Pancreas (tissue), 10 donors: ENCODE data around the gene ITPK1. TPM values are rescaled to one million over a fixed set of nuclear protein-coding genes. Genes with fewer than 3 reads are reported as not detected.
A peak's percentile ranks its signal among the peaks of the same experiment; 100 is the strongest.

ENCODE experiments used
- ATAC-seq, 4 donors: fragments of 200-7000 bp; cut with Tn5 transposase; one replicate each; pipeline versions ENCODE4 v1.8.0 to v1.9.1; 2020; ENCODE audit warnings: mild to moderate bottlenecking in 4 of 4, moderate library complexity in 4 of 4
- DNase-seq, 6 donors: peaks; one replicate each; pipeline ENCODE4 v3.0.0-alpha.2; 2020
- FAIRE-seq: peaks from 2 replicates; lab custom pipeline; 2012; peaks lifted over from hg19 to GRCh38; lab: Jason Lieb, UNC
- H3K27ac ChIP-seq, 4 donors: fragments of 200-600 bp; sonication (generic); 1 replicate in 3 of 4; 2 replicates in 1 of 4; pipeline versions ENCODE4 v1.5.0 to v1.8.0; 2020
- H3K27me3 ChIP-seq, 4 donors: fragments of 200-600 bp; one replicate each; pipeline ENCODE4 v1.8.0; 2021
- H3K36me3 ChIP-seq, 3 donors: fragments of 200-600 bp; sonication (generic) in 1 of 3; one replicate each; pipeline versions ENCODE4 v1.5.0 to v1.8.0; 2020 to 2021
- H3K4me1 ChIP-seq, 3 donors: fragments of 200-600 bp; one replicate each; pipeline ENCODE4 v1.8.0; 2021
- H3K4me3 ChIP-seq, 4 donors: fragments of 200-600 bp; sonication (generic) in 2 of 4; one replicate each; pipeline versions ENCODE4 v1.5.0 to v1.8.0; 2020 to 2021
- H3K9me3 ChIP-seq, 4 donors: fragments of 200-600 bp; one replicate each; pipeline ENCODE4 v1.8.0; 2021
- CTCF ChIP-seq, 4 donors: fragments of 200-600 bp; sonication (generic) in 3 of 4; IDR thresholded peaks; one replicate each; pipeline versions ENCODE4 v1.5.0 to v1.8.0; 2021; ENCODE audit warnings: antibody characterized with exemption in 4 of 4
- WGBS, 2 donors: extraction: QIAGEN DNeasy Blood & Tissue Kit; methylation state at CpG; one replicate each; pipeline ENCODE4 v1.1.7; 2013; 5-methylcytosine and 5-hydroxymethylcytosine counted together
- intact Hi-C, 3 donors: fragments of 100-400 bp; cut with DNase I; formaldehyde crosslinking; loops; one replicate each; pipeline versions ENCODE4 v1.11.1 to v1.14.2; 2022
- polyA plus RNA-seq, 2 donors: library from polyadenylated mRNA; stranded (reverse); fragments of 200-250 nt; gene quantifications; one replicate each; pipeline ENCODE4 v1.2.3, GENCODE V29; 2013
- total RNA-seq, 6 donors: library from RNA; stranded (reverse); fragmentation: NEBNext Ultra II Directional in 4 of 6; extraction: Animal tissue kit (Norgen Biotek cat#: 25700) in 4 of 6; gene quantifications; one replicate each; pipeline versions ENCODE4 v1.2.1 to v1.2.4, GENCODE V29; 2021 to 2023
- donor health status: healthy with polysubstance abuse.
- donor health status: DM: no; HTN: no; CAD: no; lungs with moderate emphysema.
- donor health status: DM: no; HTN: no; CAD: no.
- donor health status: control.
- donor health status: control.
- donor health status: Bipolar disorder and iron deficiency.
- donor health status: DM: yes; HTN: yes; CAD: no.
- donor health status: DM: no; HTN: no; CAD: no.
- donor health status: DM: no; HTN: no; CAD: no.
- donor health status: DM: yes; HTN: yes; CAD: no.

ITPK1 gene
- total and polyA plus RNA-seq, 8 donors = 23.2 to 38.3 (median 33.0) TPM

- ATAC-seq = no peak
- intact Hi-C loops = no loop called here
- Histone ChIP-seq H3K36me3 (no peaks in the 10 kb centered on the region), H3K27ac (no peak overlapping the region), H3K4me1 (peaks cover 0 to 12% (median 10%) of the 10 kb centered on the region in 3 donors), H3K9me3 (no peaks in the 10 kb centered on the region), H3K4me3 (no peak overlapping the region), H3K27me3 (no peaks in the 10 kb centered on the region)
- no peak for TF ChIP-seq CTCF (IDR thresholded peaks at IDR 0.05)
- FAIRE-seq = no peak
- peak in 2 of 6 donors; percentile 12 to 20 for DNase-seq
- 90 to 91% methylated on average over 5 of the region's 5 CpGs for WGBS, 2 donors
Measured at GRCh38 chr14:93002851-93003298, 112.8 kb downstream of the ITPK1 start.

DNA sequence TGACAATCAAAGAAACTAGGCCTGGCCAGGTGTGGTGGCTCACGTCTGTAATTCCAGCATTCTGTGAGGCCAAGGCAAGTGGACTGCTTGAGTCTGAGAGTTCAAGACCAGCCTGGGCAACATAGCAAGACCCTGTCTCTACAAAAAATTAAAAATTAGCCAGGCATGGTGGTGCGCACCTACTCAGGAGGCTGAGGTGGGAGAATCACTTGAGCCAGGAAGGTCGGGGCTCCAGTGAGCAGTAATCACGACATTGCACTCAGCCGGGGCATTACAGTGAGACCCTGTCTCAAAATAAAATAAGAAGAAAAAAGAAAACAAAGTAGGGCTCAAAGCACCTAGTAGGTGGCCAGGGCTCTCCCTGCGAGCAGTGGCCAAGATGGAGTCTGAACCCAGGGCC, 113.7 kb downstream of the ITPK1 start:
- 96 to 97% methylated on average over 6 of the region's 6 CpGs for WGBS, 2 donors
- DNase-seq (peak in 1 of 6 donors; percentile 1), FAIRE-seq (no peak), ATAC-seq (no peak)
- no peak overlapping the region for H3K4me3 ChIP-seq
- no peaks in the 10 kb centered on the region for H3K36me3 ChIP-seq
- peaks cover 0 to 12% (median 5%) of the 10 kb centered on the region in 3 donors for H3K4me1 ChIP-seq
- TF ChIP-seq CTCF (IDR thresholded peaks at IDR 0.05) = no peak
- no peaks in the 10 kb centered on the region for H3K27me3 ChIP-seq
- H3K27ac ChIP-seq = no peak overlapping the region
- intact Hi-C loops = no loop called here
- H3K9me3 ChIP-seq = no peaks in the 10 kb centered on the region

- no peaks in the 10 kb centered on the region for H3K9me3 ChIP-seq
- no peaks in the 10 kb centered on the region for H3K36me3 ChIP-seq
- peak in 2 of 6 donors; percentile 18 to 59 for DNase-seq
- WGBS, 2 donors = 92 to 98% methylated on average over 10 of the region's 10 CpGs
- H3K4me3 ChIP-seq = no peak overlapping the region
- no peak for TF ChIP-seq CTCF (IDR thresholded peaks at IDR 0.05)
- H3K27ac ChIP-seq = no peak overlapping the region
- intact Hi-C loops = no loop called here
- ATAC-seq = no peak
- no peaks in the 10 kb centered on the region for H3K4me1 ChIP-seq
- no peaks in the 10 kb centered on the region for H3K27me3 ChIP-seq
- FAIRE-seq = no peak
Measured at GRCh38 chr14:92998946-92999345, 116.8 kb downstream of the ITPK1 start.

GRCh38 chr14:92997343-92998061, 118.2 kb downstream of the ITPK1 start:
- H3K27ac ChIP-seq = no peak overlapping the region
- 90 to 93% methylated on average over 14 of the region's 14 CpGs for WGBS, 2 donors
- intact Hi-C loops = no loop called here
- FAIRE-seq (no peak), ATAC-seq (peak in 2 of 4 donors; percentile 17 to 22), DNase-seq (peak in 2 of 6 donors; percentile 12 to 23)
- no peaks in the 10 kb centered on the region for H3K27me3 ChIP-seq
- peaks cover 8 to 11% (median 10%) of the 10 kb centered on the region in 3 donors for H3K4me1 ChIP-seq
- H3K36me3 ChIP-seq = no peaks in the 10 kb centered on the region
- H3K4me3 ChIP-seq = no peak overlapping the region
- H3K9me3 ChIP-seq = no peaks in the 10 kb centered on the region
- TF ChIP-seq CTCF (IDR thresholded peaks at IDR 0.05) = no peak

DNA sequence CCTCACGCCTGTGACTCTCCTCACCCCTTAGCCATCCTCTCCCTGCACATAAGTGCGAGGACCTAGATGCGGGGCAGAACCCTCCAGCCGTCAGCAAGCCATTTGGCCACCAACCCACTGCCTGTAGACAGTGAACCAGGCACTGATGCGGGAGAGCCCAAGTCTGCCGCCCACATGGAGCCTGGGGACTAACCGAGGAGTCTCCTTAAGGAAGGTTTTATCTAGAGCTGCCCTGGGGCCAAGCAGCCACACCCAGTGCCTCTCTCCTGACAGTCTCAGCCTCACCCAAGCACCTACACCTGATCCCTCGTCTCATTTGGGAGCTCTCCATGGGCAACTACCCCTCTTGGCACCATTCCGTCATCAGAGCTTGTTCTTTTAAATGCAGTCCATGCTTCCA, 120.1 kb downstream of the ITPK1 start:
- 94 to 95% methylated on average over 9 of the region's 9 CpGs for WGBS, 2 donors
- Histone ChIP-seq H3K36me3 (no peaks in the 10 kb centered on the region), H3K4me3 (no peak overlapping the region), H3K27me3 (no peaks in the 10 kb centered on the region), H3K27ac (no peak overlapping the region), H3K4me1 (peaks cover 8 to 11% (median 10%) of the 10 kb centered on the region in 3 donors), H3K9me3 (no peaks in the 10 kb centered on the region)
- no peak for TF ChIP-seq CTCF (IDR thresholded peaks at IDR 0.05)
- ATAC-seq = no peak
- intact Hi-C loops = no loop called here
- DNase-seq = peak in 2 of 6 donors; percentile 7 to 28
- no peak for FAIRE-seq
